SK-N-MC (cell line): ENCODE results near the gene OR5C1.

ENCODE experiments used
- EZH2 ChIP-seq: fragments of 200-600 bp; sonication (generic); IDR thresholded peaks from one replicate; pipeline ENCODE4 v1.6.1; 2017; ENCODE audit warnings: antibody characterized with exemption
- POLR2AphosphoS5 ChIP-seq: IDR thresholded peaks from 2 replicates; pipeline ENCODE4 v1.6.1; 2012; ENCODE audit warnings: mild to moderate bottlenecking, low read depth, low read length, borderline replicate concordance

GRCh38 chr9:122742003-122742402 is 46.7 kb upstream of the OR5C1 start, which contains the start of gene OR1L6:
- no peak for TF ChIP-seq EZH2
- no peak for TF ChIP-seq POLR2AphosphoS5
